Measurements from ENCODE around the gene ZNF883.

The ZNF883 gene

GRCh38 chr9:112917987-112918362 lies 94.0 kb downstream of the ZNF883 start:
- DNase-seq (ENCODE audit: low read depth in 2 of 2) = no peak

- no peak for DNase-seq (ENCODE audit: low read depth in 2 of 2)
Measured at GRCh38 chr9:112917047-112917986, 94.7 kb downstream of the ZNF883 start.

- no peak for DNase-seq (ENCODE audit: low read depth in 2 of 2)
Measured at GRCh38 chr9:112914524-112914923, 97.5 kb downstream of the ZNF883 start.

- DNase-seq (ENCODE audit: low read depth in 2 of 2) = no peak
Measured at GRCh38 chr9:112913326-112913725, 98.7 kb downstream of the ZNF883 start.

- DNase-seq (ENCODE audit: low read depth in 2 of 2) = no peak
Measured at GRCh38 chr9:112912636-112913035, 99.4 kb downstream of the ZNF883 start.

- DNase-seq (ENCODE audit: low read depth in 2 of 2) = no peak
Measured at GRCh38 chr9:112911736-112912135, 100.3 kb downstream of the ZNF883 start.
